HCEC 1CT (cell line): ENCODE measurements around the gene ISM1.
"Not testable (repeated sequence)": the region's sequence is repeated elsewhere in the genome, so short reads cannot be mapped to it uniquely, and the experiment has no call there.

Experiments used
- DNase-seq: peaks from one replicate; pipeline ENCODE4 v3.0.0-alpha.2; 2017

The ISM1 gene

DNA sequence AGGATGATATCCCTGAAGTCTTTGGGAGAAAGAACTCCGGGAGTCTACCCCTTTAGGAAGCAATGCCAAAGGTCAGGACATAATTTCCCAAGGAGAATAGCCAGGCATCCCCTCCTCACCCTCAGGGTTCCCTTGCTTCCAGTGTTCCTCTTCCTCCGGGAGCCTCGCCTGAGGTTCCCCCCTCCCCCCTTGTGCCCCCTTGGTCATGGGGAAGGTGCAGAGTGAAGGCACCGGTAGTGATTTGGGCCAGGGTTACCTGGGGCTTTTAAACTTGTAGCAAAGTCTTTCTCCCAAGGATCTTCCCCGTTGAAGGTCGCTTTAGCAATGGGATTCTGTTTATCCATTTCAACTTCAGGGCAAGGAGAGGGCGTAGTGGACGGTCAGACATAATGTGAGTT is 1.2 kb downstream of the ISM1 start:
- DNase-seq = no peak

DNA sequence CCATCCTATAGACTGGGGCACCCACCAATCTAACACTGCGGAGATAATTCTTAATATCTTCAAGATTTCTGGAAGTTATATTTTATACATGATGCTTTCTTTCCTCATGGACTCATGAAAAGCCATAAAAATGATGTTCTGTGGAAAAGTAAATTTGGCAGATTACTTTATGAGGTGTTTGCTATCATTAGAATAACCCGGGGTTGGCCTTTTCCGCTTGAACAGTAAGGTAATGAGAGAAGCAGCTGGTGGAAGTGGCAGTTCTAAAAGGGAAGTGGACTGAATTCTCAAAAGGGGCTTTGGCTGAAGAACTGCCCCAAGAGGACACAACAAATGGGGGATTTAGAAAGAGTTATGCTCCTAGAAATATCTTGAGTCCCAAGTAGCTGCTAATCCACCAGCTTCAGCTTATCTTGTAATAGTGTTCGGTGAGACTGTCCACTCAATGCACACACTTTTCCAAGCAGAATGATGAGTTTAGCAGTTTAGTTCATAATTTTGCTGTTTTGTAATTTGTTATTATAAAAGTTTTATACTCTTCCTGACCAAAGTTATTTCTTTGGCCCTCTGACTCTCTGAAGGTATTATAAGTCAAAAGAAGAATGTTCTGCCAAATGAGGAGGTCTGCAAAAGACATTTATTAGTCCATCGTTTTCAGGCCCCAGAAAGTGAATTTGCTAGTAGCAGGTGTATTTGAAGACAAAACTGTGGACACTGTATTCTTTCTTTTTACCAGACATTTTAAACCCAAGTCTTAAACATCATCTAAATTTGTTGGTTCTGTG is 2.9 kb downstream of the ISM1 start:
- no peak for DNase-seq

DNA sequence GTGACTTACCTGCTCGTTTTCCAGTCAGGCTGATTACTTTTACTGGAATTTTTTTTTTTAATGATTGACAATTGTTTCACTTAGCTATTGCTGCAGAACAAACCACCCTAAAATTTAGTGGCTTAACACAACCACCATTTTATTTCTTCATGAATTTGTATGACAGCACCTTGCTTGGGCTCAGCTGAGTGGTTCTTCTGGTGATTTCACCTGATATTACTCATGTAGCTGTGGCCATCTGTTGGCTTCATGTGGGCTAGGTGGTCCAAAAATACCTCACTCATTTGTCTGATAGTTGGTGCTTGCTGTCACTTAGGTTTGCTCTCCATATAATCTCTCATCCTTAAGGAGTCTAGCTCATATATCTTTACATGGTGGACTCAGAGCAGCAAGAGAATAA is 5.3 kb downstream of the ISM1 start:
- DNase-seq = no peak

DNA sequence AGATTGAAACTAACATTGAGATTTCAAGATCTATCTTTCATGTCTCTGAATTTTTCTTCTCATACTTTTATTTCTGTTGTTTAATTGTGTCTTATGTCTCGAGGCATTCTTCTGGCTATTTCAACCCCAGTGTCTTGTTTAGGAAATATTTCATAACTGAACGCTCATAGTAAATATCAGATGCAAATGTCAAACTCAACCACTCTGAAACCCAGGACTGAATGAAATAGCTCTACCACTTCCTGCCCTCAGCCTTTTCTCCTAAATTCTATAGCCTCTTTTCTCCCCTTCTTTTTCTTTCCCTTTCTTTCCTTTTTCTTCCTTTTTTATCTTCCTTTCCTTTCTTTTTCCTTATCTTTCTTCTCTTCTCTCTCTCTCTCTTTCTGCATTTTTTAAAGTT is 7.7 kb downstream of the ISM1 start:
- no peak for DNase-seq

DNA sequence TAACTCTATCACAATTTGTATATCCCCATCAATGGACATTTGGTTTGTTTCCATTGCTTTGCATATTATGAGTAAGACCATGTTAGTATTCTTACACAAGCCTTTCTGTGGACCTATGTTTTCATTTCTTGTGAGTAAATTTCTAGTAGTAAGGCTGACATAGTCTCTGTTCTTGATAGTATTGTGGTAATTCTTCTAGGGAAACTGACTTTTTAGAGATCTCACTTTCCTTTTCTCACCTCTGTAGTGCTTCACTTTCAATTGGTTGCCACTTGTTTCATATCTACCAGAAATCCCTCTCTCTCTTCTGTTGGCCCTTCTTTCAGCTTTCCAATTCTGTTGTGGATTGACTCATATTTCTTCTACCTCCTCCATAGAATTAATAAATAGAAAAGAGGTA is 8.5 kb downstream of the ISM1 start:
- DNase-seq = no peak

DNA sequence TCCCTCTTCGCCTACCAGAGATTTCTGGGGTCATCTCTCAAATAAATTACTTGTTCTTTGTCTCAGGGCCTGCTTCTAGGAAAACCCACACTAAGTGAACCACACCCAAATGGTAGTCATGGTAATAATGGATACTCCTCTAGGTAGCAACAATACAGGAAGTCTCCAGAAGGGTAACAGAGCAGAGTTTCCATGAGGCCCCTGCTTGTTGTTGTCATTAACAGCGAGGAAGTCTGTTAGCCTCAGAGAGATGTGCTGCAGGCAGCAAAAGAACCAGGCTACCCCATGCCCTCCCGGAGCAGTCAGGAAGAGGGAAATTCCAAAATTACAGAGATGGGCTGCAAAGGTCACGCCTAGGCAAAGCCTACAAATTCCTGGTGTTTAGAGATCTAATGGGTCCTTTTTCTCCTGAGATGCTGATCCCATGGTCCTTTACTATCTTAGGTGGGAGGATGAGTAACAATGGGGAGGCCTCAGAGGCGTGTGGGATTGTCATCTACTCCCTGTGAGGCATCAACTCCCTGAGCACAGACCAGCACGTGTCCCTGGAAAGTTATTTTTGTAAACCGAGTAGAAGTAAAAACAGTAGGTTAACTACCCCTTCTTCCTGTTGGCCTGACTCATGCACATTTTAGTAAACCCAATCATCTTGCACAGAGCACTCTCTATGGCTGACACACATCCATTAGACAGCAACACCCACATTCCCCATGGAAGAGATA is 10.1 kb downstream of the ISM1 start:
- peak; percentile 63 for DNase-seq

DNA sequence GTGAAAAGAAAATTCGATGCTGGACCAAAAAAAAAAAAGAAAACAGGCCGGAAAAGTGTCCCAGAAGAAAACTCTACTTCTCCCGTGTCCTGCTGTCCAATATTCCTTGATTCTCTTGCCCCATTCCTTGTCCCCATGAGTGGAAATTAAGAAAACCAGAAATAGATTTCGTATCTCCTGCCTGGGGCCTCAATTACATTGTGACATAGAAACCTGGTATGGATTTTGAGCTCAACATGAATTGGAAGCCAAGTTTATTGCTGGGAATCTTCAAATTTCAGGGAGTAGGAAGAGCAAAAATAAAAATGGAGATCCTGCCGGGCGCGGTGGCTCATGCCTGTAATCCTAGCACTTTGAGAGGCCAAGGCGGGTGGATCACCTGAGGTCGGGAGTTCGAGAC is 11.9 kb downstream of the ISM1 start:
- no peak for DNase-seq

DNA sequence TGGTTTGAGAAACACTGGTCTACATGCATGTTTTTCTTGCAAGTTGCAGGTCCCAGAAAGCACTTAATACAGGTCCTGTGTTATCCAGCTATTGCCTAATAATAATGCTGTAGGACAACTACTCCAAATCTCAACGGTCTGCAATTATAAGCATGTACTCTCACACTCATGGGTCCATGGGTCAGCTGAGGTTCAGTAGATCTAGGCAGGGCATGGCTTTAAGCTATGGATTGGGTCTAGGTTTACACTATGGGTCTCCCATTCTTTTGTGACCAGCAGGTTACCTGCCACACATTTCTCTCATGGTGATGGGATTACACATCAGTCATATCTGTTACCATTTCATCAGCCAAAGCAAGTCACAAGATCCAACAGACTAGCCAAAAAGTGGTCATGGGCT is 13.9 kb downstream of the ISM1 start:
- no peak for DNase-seq

DNA sequence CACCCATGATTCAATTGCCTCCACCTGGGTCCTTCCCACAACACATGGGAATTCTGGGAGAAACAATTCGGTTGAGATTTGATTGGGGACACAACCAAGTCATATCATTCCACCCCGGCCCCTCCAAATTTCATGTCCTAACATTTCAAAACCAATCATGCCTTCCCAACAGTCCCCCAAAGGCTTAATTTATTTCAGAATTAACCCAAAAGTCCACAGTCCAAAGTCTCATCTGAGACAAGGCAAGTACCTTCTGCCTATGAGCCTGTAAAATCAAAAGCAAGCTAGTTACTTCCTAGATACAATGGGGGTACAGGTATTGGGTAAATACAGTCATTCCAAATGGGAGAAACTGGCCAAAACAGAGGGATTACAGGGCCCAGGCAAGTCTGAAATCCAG is 15.3 kb downstream of the ISM1 start:
- DNase-seq = not testable (repeated sequence)

DNA sequence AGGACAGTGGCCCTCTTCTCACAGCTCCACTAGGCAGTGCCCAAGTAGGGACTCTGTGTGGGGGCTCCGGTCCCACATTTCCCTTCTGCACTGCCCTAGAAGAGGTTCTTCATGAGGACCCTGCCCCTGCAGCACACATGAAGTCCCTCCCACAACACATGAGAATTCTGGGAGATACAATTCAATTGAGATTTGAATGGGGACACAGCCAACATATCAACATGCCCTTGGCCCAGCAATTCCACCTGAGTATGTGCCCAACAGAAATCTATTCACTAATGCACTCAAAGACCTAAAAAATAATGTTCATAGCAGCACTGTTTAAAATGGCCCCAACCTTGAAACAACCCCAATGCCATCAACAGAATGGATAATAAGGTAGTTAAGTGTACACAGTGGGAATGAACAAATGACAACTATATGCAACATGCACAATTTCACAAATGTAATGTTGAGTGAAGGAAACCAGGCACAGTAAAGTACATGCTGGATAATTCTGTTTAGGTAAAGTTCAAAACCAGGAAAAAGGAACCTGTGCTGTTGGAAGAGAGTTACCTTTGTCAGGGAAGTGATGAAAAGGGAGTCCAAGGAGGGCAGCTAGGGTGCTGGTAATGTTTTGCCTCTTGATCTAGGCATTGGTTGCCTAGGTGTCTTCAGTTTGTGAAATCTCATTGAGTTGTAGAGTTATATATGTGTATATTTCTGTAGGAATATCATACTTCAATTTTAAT is 16.1 kb downstream of the ISM1 start:
- no peak for DNase-seq

DNA sequence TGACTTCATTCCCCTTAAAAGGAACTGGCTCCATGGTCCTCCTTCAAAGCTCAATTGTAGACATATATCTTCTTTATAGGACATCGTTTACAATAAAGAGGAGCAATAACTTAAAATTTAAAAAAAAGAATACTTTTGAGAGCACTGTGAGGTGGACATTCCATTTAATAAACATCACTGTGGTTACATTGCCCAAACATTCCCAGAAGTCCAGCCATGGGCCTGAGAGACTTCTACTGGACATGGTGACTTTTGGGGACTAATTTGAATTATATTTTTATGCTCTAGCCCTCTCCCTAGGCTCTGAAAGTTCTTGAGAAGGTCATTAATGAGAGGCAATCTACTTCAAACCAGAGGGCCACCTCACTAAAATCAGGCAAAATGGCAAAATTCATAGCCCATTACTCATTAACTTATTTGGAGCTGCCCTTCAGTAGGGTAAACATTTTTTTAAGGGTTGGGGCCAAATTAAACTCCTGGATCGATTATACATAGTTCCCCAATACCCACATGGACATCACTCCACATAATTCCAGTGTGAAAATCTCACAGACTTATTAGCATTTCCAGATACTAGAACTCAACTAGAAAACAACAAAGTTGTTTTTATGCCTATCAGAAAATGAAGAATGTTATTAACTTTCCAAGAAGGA is 17.1 kb downstream of the ISM1 start:
- DNase-seq = no peak

DNA sequence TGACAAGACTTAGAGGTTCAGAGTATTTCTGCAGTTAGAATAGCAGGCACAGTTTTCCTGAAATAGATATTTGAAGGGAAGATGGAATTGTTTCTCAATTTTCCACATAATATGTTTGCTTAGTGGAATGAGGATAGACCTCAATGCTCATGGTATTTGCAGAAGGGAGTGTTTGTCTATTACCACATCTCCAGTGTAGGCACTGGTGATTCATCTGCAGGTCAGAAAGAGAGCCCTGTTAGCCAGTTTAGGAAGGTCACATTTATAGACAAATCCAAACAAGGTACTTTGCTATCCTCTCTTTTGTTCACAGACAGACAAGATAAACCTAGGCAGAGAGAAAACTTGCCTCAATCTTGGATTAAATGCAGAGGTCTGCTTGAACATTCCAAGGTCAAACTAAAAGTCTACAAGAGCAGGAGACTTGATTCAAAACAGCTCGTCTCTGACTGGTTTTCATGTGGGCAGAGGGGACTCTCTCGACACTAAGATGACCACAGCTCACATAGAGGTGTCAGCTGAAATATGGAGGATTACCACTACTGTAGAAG is 22.8 kb downstream of the ISM1 start:
- no peak for DNase-seq

DNA sequence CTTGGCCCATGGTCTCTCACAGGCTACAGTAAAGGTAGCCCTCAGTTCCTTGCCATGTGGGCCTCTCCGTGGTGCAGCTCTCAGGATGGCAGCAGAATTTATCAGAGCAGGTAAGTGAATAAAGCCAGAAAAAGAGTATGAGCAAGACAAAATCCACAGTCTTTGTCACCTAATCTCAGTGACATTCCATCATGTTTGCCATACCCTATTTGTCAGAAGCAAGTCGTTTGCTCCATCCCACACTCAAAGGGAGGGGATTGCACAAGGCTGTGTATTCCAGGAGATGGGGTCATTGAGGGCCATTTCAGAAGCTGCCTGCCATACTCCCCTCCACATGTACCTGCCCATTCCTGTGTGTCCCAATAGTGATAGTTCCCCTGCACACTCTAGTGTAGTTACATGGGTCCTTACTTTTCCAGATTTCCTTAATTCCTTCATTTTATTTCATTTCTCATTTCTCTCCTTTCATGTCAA is 24.2 kb downstream of the ISM1 start:
- DNase-seq = no peak

DNA sequence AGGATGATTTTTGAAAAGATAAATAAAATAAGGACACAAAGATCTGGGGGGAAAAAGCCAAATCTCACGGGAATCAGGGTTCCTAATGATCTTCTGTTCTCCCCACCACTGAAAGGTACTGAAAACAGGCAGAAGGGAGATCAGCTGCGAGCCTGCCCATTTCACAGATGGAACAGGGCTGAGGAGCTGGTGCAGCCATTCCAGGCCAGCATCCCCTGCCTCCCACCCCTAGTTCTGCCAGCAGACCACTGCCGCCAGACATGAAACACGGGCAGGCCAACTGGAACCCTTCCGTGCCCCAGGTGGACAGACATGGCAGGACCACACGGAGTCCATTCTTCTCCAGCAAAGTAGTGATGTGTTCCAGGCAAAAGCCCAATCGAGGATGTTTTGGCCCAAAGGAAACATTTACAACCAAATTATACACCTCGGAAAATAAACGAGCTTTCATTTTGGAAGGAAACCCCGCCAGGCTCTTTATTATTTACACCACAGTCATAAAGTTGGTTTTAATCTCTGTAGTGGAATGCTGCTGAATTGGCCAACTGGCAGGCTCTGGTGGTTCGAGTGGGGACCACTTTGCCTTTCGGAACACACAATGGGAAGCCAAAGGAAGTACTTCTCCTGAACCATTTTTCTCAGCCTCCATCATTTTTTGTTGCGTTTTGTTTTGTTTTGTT is 28.2 kb downstream of the ISM1 start:
- DNase-seq = no peak

DNA sequence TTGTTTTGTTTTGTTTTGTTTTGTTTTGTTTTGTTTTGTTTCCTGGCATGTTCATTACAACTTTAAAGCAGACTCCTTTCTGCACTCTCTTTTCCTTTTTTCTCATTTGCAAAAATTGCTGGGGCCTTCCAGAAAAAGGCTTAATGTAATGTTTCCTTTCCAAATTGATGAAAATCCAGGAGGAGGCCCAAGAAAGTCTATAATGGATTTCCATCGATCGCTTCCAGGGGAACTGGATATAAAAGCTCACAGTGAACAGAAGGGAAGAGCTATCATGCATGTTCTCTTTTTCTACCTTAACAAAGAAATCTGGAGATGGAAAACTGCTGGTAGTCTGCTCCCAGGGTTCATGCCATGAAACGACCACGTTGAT is 28.7 kb downstream of the ISM1 start:
- no peak for DNase-seq

DNA sequence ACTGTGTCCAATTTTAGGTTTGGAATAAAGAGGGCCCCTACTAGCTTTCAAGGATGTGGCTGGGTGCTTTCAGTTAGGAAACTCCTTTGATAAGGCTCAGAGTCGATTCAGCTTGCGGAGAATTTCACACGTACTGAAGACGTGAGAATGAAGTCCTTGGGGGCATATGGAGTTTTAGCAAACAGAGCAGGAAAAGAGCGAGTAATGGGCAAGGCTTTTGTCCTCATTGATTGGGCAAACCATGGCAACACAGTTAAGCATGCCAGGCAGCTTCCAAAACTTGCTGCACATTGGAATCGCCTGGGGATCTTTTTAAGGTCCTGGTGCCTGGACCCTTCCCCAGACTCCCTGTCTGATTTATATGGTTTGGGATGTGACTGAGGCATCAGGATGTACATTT is 29.2 kb downstream of the ISM1 start:
- no peak for DNase-seq

DNA sequence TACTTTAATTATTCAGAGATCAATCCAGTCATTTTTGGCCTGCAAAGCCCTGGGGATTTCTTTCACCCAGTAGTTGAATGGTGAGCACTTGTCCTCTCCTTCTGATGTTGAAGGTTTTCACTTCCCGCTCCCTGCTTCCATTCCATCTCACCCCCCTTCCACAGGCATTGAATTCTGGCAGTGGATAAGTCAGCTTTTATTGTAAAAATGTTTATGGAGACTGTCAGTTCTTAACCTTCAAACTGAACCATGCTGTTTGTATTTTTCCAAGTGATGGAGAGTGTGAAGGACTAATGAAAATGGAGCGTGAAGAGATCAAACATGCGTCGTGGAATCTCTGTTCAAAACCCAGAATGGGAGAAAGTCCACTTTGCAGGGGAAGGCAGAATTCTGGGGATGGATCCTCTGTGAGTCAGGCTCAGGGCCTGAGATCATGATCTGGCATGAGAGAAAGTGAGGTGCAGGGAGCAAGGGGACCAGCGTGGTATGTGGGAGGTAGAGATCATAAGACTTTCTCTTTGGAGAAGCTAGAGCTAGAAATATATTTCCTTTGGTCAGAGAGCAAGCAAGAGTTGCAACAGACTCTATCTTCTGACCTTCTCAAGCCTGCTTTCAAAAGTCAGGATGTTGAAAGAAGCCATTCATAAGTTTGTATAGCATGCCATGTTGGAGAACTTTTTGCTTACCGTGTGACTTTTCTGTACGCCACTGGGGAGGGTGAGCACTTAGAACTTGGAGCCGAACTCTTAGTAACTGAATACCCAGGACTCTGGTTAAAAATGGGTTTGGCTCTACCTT is 30.2 kb downstream of the ISM1 start:
- DNase-seq = no peak

DNA sequence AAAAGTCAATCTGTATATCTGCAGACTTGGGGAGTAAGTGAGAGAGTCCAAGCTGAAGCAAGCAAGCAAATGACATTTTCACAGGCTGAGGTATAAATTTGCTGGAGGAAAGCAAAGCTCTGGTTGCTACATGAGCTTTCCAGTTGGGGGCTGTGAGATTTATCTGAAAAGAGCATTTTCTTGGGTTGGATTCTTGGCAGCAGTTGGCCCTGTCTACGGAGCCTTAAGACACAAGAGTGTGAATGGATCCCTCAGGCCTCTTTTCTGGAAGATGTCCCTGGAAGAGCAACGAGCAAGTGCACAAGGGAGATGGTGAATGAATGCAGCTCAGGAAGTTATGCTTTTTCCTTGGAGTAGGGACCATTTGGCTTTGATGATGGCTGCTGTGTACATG is 30.8 kb downstream of the ISM1 start:
- no peak for DNase-seq

DNA sequence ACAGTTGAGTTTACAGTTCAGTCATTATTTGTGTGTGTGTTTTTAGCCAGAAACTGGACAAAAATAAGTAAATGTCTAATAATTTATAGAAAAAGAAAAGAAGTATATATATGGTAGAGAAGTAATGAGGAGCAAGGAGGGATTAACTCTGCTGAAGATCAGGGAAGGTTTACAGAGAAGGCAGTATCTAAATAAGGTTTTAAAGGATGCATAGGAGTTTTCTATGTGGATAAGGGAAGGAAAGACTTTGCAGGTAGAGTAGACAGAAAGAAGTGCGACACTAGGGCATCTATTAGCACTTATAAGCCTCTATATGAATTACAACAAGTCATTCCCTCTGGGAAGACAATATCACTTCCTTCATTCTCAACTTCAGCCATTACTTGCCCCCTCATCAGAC is 34.3 kb downstream of the ISM1 start:
- no peak for DNase-seq

DNA sequence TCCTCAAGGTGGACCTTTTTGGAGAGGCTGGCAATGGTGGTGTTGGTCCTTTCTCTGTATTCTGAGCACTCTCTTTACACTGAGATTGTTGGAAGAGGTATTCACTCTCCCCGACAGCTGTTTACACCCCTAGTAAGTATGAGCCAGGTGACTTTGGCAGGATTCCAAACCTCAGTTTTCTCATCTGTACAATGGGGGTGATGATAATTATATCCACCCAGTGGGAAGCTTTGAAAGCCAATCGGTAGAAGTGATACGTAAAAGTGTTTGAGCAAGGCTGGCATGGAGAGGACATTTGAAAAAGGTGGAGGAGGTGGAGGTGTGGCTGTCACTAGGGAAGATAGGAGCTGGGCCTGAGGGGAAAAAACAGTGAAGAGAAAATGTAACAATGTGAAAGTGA is 35.5 kb downstream of the ISM1 start:
- DNase-seq = no peak

DNA sequence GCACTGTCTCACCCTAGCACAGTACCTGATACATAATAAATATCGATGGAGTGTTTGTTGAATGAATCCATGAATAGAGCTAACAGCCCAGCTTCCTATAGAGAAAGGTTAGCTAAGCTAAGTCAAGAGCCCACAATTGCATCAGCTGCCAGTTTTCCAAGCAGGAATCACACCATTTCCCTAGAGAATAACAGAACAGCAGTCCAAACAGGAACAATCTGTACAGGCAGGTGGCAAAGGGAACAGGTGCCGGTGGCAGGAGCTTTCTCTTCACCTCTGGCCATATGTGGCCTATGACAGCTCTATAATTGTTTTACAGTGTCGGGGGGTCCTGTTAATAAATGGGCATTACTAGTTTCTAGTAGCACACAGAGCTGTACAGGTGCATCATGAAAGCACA is 38.8 kb downstream of the ISM1 start:
- DNase-seq = no peak
